Vagina (tissue), 2 donors: ENCODE results near the gene IL6ST.

Experiments used
- POLR2A ChIP-seq, 2 donors: fragments of 450-650 bp; IDR thresholded peaks; one replicate each; pipeline ENCODE4 v1.6.1; 2017; ENCODE audit warnings: antibody characterized with exemption in 2 of 2, mild to moderate bottlenecking in 2 of 2, moderate library complexity in 2 of 2
- TF ChIP-seq, protein P1 (sequence below), 3 experiments: fragments of 450-650 bp in 2 of 3; fragments of 200-600 bp in 1 of 3; sonication (generic) in 1 of 3; IDR thresholded peaks; one replicate each; pipeline ENCODE4 v1.5.1; 2017 to 2019; ENCODE audit warnings: antibody characterized with exemption in 3 of 3, mild to moderate bottlenecking in 2 of 3, moderate library complexity in 2 of 3

DNA sequence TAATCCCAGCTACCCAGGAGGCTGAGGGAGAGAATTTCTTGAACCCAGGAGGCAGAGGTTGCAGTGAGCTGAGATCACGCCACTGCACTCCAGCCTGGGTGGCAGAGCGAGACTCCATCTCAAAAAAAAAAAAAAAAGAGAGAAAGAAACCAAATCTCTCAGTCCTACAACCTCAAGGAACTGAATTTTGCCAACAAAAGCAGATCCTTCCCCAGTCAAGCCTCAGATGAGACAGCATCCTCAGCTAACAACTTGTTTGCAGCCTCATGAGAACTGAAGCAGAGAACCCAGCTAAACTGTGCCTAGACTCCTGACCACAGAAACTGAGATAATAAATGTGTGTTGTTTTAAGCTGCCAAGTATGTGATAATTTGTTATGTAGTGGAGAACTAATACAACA is 7.5 kb upstream of the IL6ST start:
- no peak for TF ChIP-seq POLR2A (IDR thresholded peaks at IDR 0.05)
- TF ChIP-seq, protein P1, sequence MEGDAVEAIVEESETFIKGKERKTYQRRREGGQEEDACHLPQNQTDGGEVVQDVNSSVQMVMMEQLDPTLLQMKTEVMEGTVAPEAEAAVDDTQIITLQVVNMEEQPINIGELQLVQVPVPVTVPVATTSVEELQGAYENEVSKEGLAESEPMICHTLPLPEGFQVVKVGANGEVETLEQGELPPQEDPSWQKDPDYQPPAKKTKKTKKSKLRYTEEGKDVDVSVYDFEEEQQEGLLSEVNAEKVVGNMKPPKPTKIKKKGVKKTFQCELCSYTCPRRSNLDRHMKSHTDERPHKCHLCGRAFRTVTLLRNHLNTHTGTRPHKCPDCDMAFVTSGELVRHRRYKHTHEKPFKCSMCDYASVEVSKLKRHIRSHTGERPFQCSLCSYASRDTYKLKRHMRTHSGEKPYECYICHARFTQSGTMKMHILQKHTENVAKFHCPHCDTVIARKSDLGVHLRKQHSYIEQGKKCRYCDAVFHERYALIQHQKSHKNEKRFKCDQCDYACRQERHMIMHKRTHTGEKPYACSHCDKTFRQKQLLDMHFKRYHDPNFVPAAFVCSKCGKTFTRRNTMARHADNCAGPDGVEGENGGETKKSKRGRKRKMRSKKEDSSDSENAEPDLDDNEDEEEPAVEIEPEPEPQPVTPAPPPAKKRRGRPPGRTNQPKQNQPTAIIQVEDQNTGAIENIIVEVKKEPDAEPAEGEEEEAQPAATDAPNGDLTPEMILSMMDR (IDR thresholded peaks at IDR 0.05), result no peak
